SK-N-SH (cell line): ENCODE data around the gene LHX6. TPM values are rescaled to one million over a fixed set of nuclear protein-coding genes. Genes with fewer than 3 reads are reported as not detected.

Source experiments
- CTCF ChIA-PET: fragments of 300-600, 350-600 bp; formaldehyde crosslinking; extraction: SDS; loops from one replicate; lab custom pipeline; 2021; lab: Yijun Ruan, JAX
- POLR2A ChIA-PET: fragments of 350-600 bp; sonication (Branson Sonifier 250); formaldehyde crosslinking; extraction: SDS; loops from one replicate; lab custom pipeline; 2020; ENCODE audit warnings: antibody characterized with exemption, inconsistent platforms; lab: Yijun Ruan, JAX
- DNase-seq: peaks from one replicate; pipeline ENCODE4 v3.0.0; 2012
- H2AFZ ChIP-seq: fragments of 200-600 bp; sonication (generic); 2 replicates; pipeline ENCODE4 v1.8.1; 2016; ENCODE audit warnings: antibody characterized with exemption, mild to moderate bottlenecking, low read depth
- H3F3A ChIP-seq: fragments of 200-600 bp; sonication (generic); replicated peaks from 2 replicates; pipeline ENCODE3; 2016; ENCODE audit warnings: antibody characterized with exemption, mild to moderate bottlenecking; ENCODE audit not compliant: insufficient read depth
- H3K27ac ChIP-seq, 2 experiments: fragments of 200-500 bp in 1 of 2; fragments of 200-600 bp in 1 of 2; sonication (Bioruptor generic) in 1 of 2; sonication (generic), shearing (Covaris generic) in 1 of 2; 2 replicates each; pipeline versions ENCODE4 v1.5.1 to v1.6.1; 2014 to 2016; ENCODE audit warnings: low read depth in 2 of 2, inconsistent platforms in 1 of 2, low read length in 1 of 2, mild to moderate bottlenecking in 1 of 2, mixed read lengths in 1 of 2
- H3K27me3 ChIP-seq: fragments of 200-600 bp; sonication (generic), shearing (Covaris generic); 2 replicates; pipeline ENCODE4 v1.6.1; 2016; ENCODE audit warnings: mixed run types; ENCODE audit not compliant: insufficient read depth
- H3K36me3 ChIP-seq, 2 experiments: fragments of 200-500 bp in 1 of 2; fragments of 200-600 bp in 1 of 2; sonication (Bioruptor generic) in 1 of 2; sonication (generic) in 1 of 2; replicated peaks in 1 of 2; 2 replicates each; pipeline versions ENCODE3 to v1.5.1; 2014 to 2016; ENCODE audit warnings: low read length in 1 of 2, mild to moderate bottlenecking in 1 of 2; ENCODE audit not compliant: insufficient read depth in 2 of 2, control insufficient read depth in 1 of 2
- H3K4me1 ChIP-seq, 2 experiments: fragments of 200-500 bp in 1 of 2; fragments of 200-600 bp in 1 of 2; sonication (Bioruptor generic) in 1 of 2; sonication (generic), shearing (Covaris generic) in 1 of 2; 2 replicates each; pipeline versions ENCODE4 v1.5.1 to v1.6.1; 2014 to 2016; ENCODE audit warnings: low read depth in 1 of 2, low read length in 1 of 2, mixed run types in 1 of 2; ENCODE audit not compliant: insufficient read depth in 2 of 2, control insufficient read depth in 1 of 2
- H3K4me2 ChIP-seq: fragments of 200-600 bp; sonication (generic), shearing (Covaris generic); 2 replicates; pipeline ENCODE4 v1.6.1; 2017; ENCODE audit warnings: mixed run types
- H3K4me3 ChIP-seq, 2 experiments: fragments of 200-500 bp in 1 of 2; fragments of 200-600 bp in 1 of 2; sonication (Bioruptor generic) in 1 of 2; sonication (generic), shearing (Covaris generic) in 1 of 2; 2 replicates each; pipeline versions ENCODE4 v1.5.1 to v1.8.1; 2014 to 2016; ENCODE audit warnings: low read depth in 2 of 2, inconsistent platforms in 1 of 2, low read length in 1 of 2, mild to moderate bottlenecking in 1 of 2, mixed read lengths in 1 of 2, moderate library complexity in 1 of 2
- H3K79me2 ChIP-seq: fragments of 200-600 bp; sonication (generic); 2 replicates; pipeline ENCODE4 v1.8.1; 2017; ENCODE audit warnings: mild to moderate bottlenecking; ENCODE audit not compliant: insufficient read depth
- H3K9ac ChIP-seq: fragments of 200-600 bp; sonication (generic); 2 replicates; pipeline ENCODE4 v1.6.1; 2017; ENCODE audit warnings: mixed run types
- H3K9me2 ChIP-seq: fragments of 200-600 bp; sonication (generic); 2 replicates; pipeline ENCODE4 v1.6.1; 2017; ENCODE audit warnings: mixed run types
- H3K9me3 ChIP-seq: fragments of 200-600 bp; sonication (generic); 2 replicates; pipeline ENCODE4 v1.6.1; 2017; ENCODE audit warnings: mixed run types, mild to moderate bottlenecking, moderate library complexity
- H4K20me1 ChIP-seq: fragments of 200-600 bp; sonication (generic); 2 replicates; pipeline ENCODE4 v1.6.1; 2017; ENCODE audit warnings: mild to moderate bottlenecking, mixed run types; ENCODE audit not compliant: insufficient read depth
- EP300 ChIP-seq, 2 experiments: IDR thresholded peaks; 2 replicates each; pipeline versions ENCODE4 v1.4.0 to v1.6.1; 2012; ENCODE audit warnings: borderline replicate concordance in 1 of 2, low read depth in 1 of 2, low read length in 1 of 2
- FOXM1 ChIP-seq: IDR thresholded peaks from 2 replicates; pipeline ENCODE4 v1.4.0; 2012; ENCODE audit warnings: low read depth, mild to moderate bottlenecking
- GABPA ChIP-seq: IDR thresholded peaks from 2 replicates; pipeline ENCODE4 v1.4.0; 2012; ENCODE audit warnings: low read depth, mild to moderate bottlenecking
- GATA2 ChIP-seq: sonication (generic); formaldehyde crosslinking; IDR thresholded peaks from 2 replicates; pipeline ENCODE4 v1.5.0; 2020; ENCODE audit warnings: mild to moderate bottlenecking, missing genetic modification reagents
- MEF2A ChIP-seq: IDR thresholded peaks from 2 replicates; pipeline ENCODE4 v1.4.0; 2012; ENCODE audit warnings: low read depth, borderline replicate concordance
- MXI1 ChIP-seq: IDR thresholded peaks from 2 replicates; pipeline ENCODE4 v1.6.1; 2012; ENCODE audit warnings: mild to moderate bottlenecking, low read depth, low read length, improper control_type of control experiment
- NFIC ChIP-seq: IDR thresholded peaks from 2 replicates; pipeline ENCODE4 v1.4.0; 2012; ENCODE audit warnings: borderline replicate concordance
- POLR2AphosphoS5 ChIP-seq: IDR thresholded peaks from 2 replicates; pipeline ENCODE4 v1.6.1; 2012; ENCODE audit warnings: low read depth, low read length
- RAD21 ChIP-seq: IDR thresholded peaks from 2 replicates; pipeline ENCODE4 v1.6.1; 2012; ENCODE audit warnings: mild to moderate bottlenecking, low read length
- RFX5 ChIP-seq: IDR thresholded peaks from 2 replicates; pipeline ENCODE4 v1.6.1; 2012; ENCODE audit warnings: mild to moderate bottlenecking, improper control_type of control experiment, low read length
- RXRA ChIP-seq: IDR thresholded peaks from 2 replicates; pipeline ENCODE4 v1.4.0; 2012; ENCODE audit warnings: low read depth, mild to moderate bottlenecking, borderline replicate concordance
- SMC3 ChIP-seq: IDR thresholded peaks from 2 replicates; pipeline ENCODE4 v1.6.1; 2012; ENCODE audit warnings: low read depth, low read length, improper control_type of control experiment
- TEAD4 ChIP-seq: IDR thresholded peaks from 2 replicates; pipeline ENCODE4 v1.4.0; 2012; ENCODE audit warnings: mild to moderate bottlenecking, borderline replicate concordance; ENCODE audit not compliant: insufficient read depth
- YY1 ChIP-seq: IDR thresholded peaks from 2 replicates; pipeline ENCODE4 v1.4.0; 2012; ENCODE audit warnings: low read depth, mild to moderate bottlenecking
- WGBS: methylation state at CpG from one replicate; pipeline ENCODE4 v1.1.6; 2017; ENCODE audit warnings: low lambda C conversion rate; 5-methylcytosine and 5-hydroxymethylcytosine counted together
- polyA plus RNA-seq, 3 experiments: library from polyadenylated mRNA; depleted of rRNA; stranded (reverse); fragments of >200 nt; gene quantifications; 2 replicates each; pipeline ENCODE4 v1.2.3, GENCODE V29; 2012
- TF ChIP-seq, protein P1 (sequence below): fragments of 150-350 bp; IDR thresholded peaks from 2 replicates; pipeline ENCODE4 v1.6.1; 2016; ENCODE audit warnings: mild to moderate bottlenecking, low read depth, low read length
- TF ChIP-seq, protein P2 (sequence below): fragments of 150-350 bp; IDR thresholded peaks from 2 replicates; pipeline ENCODE4 v1.6.1; 2017; ENCODE audit warnings: antibody characterized with exemption, low read length, low read depth, borderline replicate concordance
- TF ChIP-seq, protein P3 (sequence below): IDR thresholded peaks from 2 replicates; pipeline ENCODE4 v1.4.0; 2012; ENCODE audit warnings: low read depth
- TF ChIP-seq, protein P4 (sequence below): IDR thresholded peaks from 2 replicates; pipeline ENCODE4 v1.4.0; 2012; ENCODE audit warnings: low read depth, borderline replicate concordance
- TF ChIP-seq, protein P5 (sequence below): IDR thresholded peaks from 2 replicates; pipeline ENCODE4 v1.4.0; 2012; ENCODE audit warnings: low read depth, borderline replicate concordance
- TF ChIP-seq, protein P6 (sequence below): IDR thresholded peaks from 2 replicates; pipeline ENCODE4 v1.6.1; 2012; ENCODE audit warnings: mild to moderate bottlenecking, low read depth, low read length, moderate library complexity

Gene LHX6
- polyA plus RNA-seq, 1 of the 3 experiments (the other 2 are of a cell fraction), result 0.02 TPM

DNA sequence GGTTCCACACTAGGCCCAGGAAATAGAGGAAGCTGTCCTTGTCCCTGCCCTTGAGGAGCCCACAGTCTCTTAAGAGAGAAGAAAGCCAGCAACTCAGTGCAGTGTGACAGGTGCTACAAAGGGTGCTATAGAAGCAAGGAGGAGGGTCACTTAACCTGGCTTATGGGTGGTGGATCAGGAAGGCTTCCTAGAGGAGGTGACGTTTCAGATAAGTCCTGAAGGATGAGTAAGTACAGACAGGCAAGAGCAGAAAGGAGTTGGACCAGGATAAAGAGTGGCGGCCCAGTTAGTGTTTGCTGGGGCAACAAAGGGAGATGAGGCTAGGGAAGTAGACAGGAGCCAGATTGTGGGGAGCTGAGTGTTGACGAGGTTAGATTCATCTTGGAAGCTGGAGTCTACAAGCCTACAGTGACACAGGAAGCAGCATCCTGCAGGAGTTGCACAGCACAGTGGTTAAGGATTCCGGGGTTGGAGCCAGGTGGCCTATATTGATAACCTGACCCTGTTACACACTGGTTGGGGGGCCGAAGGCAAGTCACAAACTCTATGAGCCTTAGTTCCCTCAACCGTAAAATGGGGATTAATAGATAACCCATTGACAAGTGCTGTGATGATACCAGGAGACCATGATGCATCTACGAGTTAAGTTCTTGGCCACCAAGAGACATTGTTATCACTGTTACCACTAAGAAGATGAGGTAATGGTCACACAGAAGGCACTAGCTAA lies 5.4 kb upstream of the LHX6 start:
- Histone ChIP-seq H3F3A (no peaks in the 10 kb centered on the region), H3K4me1 (no peaks in the 10 kb centered on the region), H4K20me1 (no peaks in the 10 kb centered on the region), H3K9me3 (no peaks in the 10 kb centered on the region), H3K9me2 (no peaks in the 10 kb centered on the region), H3K79me2 (no peaks in the 10 kb centered on the region), H3K27ac (no peak overlapping the region), H2AFZ (no peak overlapping the region), H3K27me3 (peaks cover 39% of the 10 kb centered on the region), H3K36me3 (peaks cover under 1 to 1% of the 10 kb centered on the region in 2 experiments), H3K9ac (no peak overlapping the region), H3K4me3 (no peak overlapping the region), H3K4me2 (no peak overlapping the region)
- ChIA-PET POLR2A (no interaction called here), CTCF (no interaction called here)
- 76% methylated on average over 7 of the region's 7 CpGs for WGBS
- no peak for DNase-seq
- TF ChIP-seq RXRA (no peak), RAD21 (no peak), FOXM1 (no peak), GABPA (no peak), POLR2AphosphoS5 (no peak), YY1 (no peak), RFX5 (no peak), EP300 (IDR thresholded peaks at IDR 0.05; ENCODE audit: borderline replicate concordance in 1 of 2, low read depth in 1 of 2, low read length in 1 of 2) (no peak), MXI1 (no peak), NFIC (no peak), TEAD4 (no peak), GATA2 (CRISPR knock-in tag) (no peak), SMC3 (no peak), MEF2A (no peak)
- TF ChIP-seq, protein P1, sequence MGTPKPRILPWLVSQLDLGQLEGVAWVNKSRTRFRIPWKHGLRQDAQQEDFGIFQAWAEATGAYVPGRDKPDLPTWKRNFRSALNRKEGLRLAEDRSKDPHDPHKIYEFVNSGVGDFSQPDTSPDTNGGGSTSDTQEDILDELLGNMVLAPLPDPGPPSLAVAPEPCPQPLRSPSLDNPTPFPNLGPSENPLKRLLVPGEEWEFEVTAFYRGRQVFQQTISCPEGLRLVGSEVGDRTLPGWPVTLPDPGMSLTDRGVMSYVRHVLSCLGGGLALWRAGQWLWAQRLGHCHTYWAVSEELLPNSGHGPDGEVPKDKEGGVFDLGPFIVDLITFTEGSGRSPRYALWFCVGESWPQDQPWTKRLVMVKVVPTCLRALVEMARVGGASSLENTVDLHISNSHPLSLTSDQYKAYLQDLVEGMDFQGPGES, result no peak
- TF ChIP-seq, protein P2, sequence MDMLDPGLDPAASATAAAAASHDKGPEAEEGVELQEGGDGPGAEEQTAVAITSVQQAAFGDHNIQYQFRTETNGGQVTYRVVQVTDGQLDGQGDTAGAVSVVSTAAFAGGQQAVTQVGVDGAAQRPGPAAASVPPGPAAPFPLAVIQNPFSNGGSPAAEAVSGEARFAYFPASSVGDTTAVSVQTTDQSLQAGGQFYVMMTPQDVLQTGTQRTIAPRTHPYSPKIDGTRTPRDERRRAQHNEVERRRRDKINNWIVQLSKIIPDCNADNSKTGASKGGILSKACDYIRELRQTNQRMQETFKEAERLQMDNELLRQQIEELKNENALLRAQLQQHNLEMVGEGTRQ, result no peak
- TF ChIP-seq, protein P3, sequence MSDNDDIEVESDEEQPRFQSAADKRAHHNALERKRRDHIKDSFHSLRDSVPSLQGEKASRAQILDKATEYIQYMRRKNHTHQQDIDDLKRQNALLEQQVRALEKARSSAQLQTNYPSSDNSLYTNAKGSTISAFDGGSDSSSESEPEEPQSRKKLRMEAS, result no peak
- TF ChIP-seq, protein P4, sequence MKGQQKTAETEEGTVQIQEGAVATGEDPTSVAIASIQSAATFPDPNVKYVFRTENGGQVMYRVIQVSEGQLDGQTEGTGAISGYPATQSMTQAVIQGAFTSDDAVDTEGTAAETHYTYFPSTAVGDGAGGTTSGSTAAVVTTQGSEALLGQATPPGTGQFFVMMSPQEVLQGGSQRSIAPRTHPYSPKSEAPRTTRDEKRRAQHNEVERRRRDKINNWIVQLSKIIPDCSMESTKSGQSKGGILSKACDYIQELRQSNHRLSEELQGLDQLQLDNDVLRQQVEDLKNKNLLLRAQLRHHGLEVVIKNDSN, result no peak
- TF ChIP-seq, protein P5, sequence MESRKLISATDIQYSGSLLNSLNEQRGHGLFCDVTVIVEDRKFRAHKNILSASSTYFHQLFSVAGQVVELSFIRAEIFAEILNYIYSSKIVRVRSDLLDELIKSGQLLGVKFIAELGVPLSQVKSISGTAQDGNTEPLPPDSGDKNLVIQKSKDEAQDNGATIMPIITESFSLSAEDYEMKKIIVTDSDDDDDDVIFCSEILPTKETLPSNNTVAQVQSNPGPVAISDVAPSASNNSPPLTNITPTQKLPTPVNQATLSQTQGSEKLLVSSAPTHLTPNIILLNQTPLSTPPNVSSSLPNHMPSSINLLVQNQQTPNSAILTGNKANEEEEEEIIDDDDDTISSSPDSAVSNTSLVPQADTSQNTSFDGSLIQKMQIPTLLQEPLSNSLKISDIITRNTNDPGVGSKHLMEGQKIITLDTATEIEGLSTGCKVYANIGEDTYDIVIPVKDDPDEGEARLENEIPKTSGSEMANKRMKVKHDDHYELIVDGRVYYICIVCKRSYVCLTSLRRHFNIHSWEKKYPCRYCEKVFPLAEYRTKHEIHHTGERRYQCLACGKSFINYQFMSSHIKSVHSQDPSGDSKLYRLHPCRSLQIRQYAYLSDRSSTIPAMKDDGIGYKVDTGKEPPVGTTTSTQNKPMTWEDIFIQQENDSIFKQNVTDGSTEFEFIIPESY, result no peak
- TF ChIP-seq, protein P6, sequence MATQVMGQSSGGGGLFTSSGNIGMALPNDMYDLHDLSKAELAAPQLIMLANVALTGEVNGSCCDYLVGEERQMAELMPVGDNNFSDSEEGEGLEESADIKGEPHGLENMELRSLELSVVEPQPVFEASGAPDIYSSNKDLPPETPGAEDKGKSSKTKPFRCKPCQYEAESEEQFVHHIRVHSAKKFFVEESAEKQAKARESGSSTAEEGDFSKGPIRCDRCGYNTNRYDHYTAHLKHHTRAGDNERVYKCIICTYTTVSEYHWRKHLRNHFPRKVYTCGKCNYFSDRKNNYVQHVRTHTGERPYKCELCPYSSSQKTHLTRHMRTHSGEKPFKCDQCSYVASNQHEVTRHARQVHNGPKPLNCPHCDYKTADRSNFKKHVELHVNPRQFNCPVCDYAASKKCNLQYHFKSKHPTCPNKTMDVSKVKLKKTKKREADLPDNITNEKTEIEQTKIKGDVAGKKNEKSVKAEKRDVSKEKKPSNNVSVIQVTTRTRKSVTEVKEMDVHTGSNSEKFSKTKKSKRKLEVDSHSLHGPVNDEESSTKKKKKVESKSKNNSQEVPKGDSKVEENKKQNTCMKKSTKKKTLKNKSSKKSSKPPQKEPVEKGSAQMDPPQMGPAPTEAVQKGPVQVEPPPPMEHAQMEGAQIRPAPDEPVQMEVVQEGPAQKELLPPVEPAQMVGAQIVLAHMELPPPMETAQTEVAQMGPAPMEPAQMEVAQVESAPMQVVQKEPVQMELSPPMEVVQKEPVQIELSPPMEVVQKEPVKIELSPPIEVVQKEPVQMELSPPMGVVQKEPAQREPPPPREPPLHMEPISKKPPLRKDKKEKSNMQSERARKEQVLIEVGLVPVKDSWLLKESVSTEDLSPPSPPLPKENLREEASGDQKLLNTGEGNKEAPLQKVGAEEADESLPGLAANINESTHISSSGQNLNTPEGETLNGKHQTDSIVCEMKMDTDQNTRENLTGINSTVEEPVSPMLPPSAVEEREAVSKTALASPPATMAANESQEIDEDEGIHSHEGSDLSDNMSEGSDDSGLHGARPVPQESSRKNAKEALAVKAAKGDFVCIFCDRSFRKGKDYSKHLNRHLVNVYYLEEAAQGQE, result no peak
